Upper lobe of left lung (tissue), 6 donors: ENCODE data around the gene MEPE. TPM values are rescaled to one million over a fixed set of nuclear protein-coding genes. Genes with fewer than 3 reads are reported as not detected.

ENCODE experiments used
- ATAC-seq, 2 donors: fragments of 200-7000 bp; cut with Tn5 transposase; one replicate each; pipeline ENCODE4 v1.9.1; 2022; ENCODE audit warnings: mild to moderate bottlenecking in 2 of 2, moderate library complexity in 2 of 2; ENCODE audit not compliant: low FRiP score in 2 of 2
- DNase-seq, 2 donors: peaks; one replicate each; pipeline ENCODE4 v3.0.0-alpha.2; 2019 to 2020
- H3K27ac ChIP-seq, 4 donors: fragments of 200-600 bp; sonication (generic); one replicate each; pipeline ENCODE4 v1.5.1; 2016 to 2019
- H3K27me3 ChIP-seq, 4 donors: fragments of 200-600 bp; sonication (generic); one replicate each; pipeline ENCODE4 v1.5.1; 2017 to 2019
- H3K36me3 ChIP-seq, 4 donors: fragments of 200-600 bp; sonication (generic); one replicate each; pipeline ENCODE4 v1.5.1; 2016 to 2019
- H3K4me1 ChIP-seq, 4 donors: fragments of 200-600 bp; sonication (generic); one replicate each; pipeline ENCODE4 v1.5.1; 2018 to 2019
- H3K4me3 ChIP-seq, 4 donors: fragments of 200-600 bp; sonication (generic); one replicate each; pipeline ENCODE4 v1.5.1; 2017 to 2019; ENCODE audit warnings: mild to moderate bottlenecking in 2 of 4, moderate library complexity in 1 of 4
- H3K9me3 ChIP-seq, 4 donors: fragments of 200-600 bp; sonication (generic); one replicate each; pipeline ENCODE4 v1.5.1; 2018 to 2019
- EP300 ChIP-seq, 4 donors: sonication (generic); formaldehyde crosslinking; IDR thresholded peaks; one replicate each; pipeline ENCODE4 v1.5.1; 2017; ENCODE audit warnings: antibody characterized with exemption in 4 of 4, control low read depth in 2 of 4
- POLR2A ChIP-seq, 4 donors: fragments of 450-650 bp; IDR thresholded peaks; one replicate each; pipeline ENCODE4 v1.5.1; 2016 to 2017; ENCODE audit warnings: antibody characterized with exemption in 4 of 4, mild to moderate bottlenecking in 2 of 4
- POLR2AphosphoS5 ChIP-seq, 2 donors: sonication (generic); formaldehyde crosslinking; IDR thresholded peaks; one replicate each; pipeline ENCODE4 v1.5.1; 2017; ENCODE audit warnings: antibody characterized with exemption in 2 of 2
- WGBS, 2 donors: methylation state at CpG; one replicate each; pipeline ENCODE4 v1.1.5; 2017 to 2018; 5-methylcytosine and 5-hydroxymethylcytosine counted together
- total RNA-seq, 6 donors: library from RNA; depleted of rRNA in 4 of 6; stranded (reverse); fragments of >200 nt in 4 of 6; gene quantifications; one replicate each; pipeline versions ENCODE4 v1.1.0 to v1.2.1, GENCODE V29; 2016 to 2021
- TF ChIP-seq, protein P1 (sequence below), 6 experiments: fragments of 450-650 bp in 4 of 6; fragments of 200-600 bp in 2 of 6; sonication (generic) in 2 of 6; IDR thresholded peaks; one replicate each; pipeline ENCODE4 v1.5.1; 2016 to 2019; ENCODE audit warnings: antibody characterized with exemption in 6 of 6
- donor health status: DM: no; HTN: no; CAD: no; lungs with moderate emphysema.
- donor health status: DM: no; HTN: yes; CAD: no; lungs with severe emphysema.

MEPE gene
- total RNA-seq, 6 donors from 2014 or later = not detected

DNA sequence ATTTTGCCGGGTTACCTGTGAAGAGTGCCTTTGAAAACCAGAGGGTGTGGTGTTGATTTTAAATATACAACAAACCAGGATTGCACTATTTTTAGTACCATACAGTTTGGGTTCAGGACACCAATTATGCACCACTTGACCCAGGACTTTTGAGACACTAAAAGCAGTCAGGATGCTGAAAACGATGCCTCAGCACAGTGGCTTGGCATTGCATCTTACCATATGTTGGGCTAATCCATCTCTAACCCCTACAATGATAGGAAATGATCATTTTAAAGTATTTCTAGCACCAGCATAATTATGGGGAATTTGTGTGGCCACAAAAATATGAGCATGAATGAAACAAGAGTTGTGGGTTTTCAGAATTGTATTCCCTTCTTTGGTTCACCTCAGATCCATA lies 29.3 kb upstream of the MEPE start:
- no peaks in the 10 kb centered on the region for H3K9me3 ChIP-seq
- H3K36me3 ChIP-seq = no peaks in the 10 kb centered on the region
- H3K27me3 ChIP-seq = no peaks in the 10 kb centered on the region
- DNase-seq (no peak), ATAC-seq (no peak)
- 70 to 82% methylated on average over 2 of the region's 2 CpGs for WGBS, 2 donors
- no peak overlapping the region for H3K4me3 ChIP-seq
- no peak overlapping the region for H3K27ac ChIP-seq
- no peaks in the 10 kb centered on the region for H3K4me1 ChIP-seq
- TF ChIP-seq POLR2A (IDR thresholded peaks at IDR 0.05) = no peak
- no peak for TF ChIP-seq POLR2AphosphoS5 (IDR thresholded peaks at IDR 0.05)
- TF ChIP-seq, protein P1, sequence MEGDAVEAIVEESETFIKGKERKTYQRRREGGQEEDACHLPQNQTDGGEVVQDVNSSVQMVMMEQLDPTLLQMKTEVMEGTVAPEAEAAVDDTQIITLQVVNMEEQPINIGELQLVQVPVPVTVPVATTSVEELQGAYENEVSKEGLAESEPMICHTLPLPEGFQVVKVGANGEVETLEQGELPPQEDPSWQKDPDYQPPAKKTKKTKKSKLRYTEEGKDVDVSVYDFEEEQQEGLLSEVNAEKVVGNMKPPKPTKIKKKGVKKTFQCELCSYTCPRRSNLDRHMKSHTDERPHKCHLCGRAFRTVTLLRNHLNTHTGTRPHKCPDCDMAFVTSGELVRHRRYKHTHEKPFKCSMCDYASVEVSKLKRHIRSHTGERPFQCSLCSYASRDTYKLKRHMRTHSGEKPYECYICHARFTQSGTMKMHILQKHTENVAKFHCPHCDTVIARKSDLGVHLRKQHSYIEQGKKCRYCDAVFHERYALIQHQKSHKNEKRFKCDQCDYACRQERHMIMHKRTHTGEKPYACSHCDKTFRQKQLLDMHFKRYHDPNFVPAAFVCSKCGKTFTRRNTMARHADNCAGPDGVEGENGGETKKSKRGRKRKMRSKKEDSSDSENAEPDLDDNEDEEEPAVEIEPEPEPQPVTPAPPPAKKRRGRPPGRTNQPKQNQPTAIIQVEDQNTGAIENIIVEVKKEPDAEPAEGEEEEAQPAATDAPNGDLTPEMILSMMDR (IDR thresholded peaks at IDR 0.05) = no peak
- no peak for TF ChIP-seq EP300 (IDR thresholded peaks at IDR 0.05)

DNA sequence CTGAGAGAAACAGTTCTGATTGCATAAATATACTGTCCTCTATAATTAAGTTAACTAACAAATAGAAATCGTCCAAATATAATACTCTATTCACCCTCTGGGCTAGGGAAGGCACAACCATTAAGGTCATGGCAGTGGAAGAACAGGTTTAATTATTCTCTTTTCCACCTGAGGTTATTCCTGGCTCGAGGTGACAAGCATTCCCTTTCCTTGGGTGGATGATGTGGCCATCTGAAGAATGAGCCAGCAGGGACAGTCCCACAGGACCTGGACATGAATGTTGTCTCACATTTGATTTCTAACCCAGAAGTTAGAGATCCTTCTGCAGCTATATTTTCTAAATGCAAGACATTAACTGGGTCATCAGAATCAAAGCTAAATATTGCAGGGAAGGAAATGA lies 27.9 kb upstream of the MEPE start:
- no peaks in the 10 kb centered on the region for H3K4me1 ChIP-seq
- H3K36me3 ChIP-seq = no peaks in the 10 kb centered on the region
- no peaks in the 10 kb centered on the region for H3K9me3 ChIP-seq
- H3K4me3 ChIP-seq = no peak overlapping the region
- 50 to 62% methylated on average over 2 of the region's 2 CpGs for WGBS, 2 donors
- H3K27ac ChIP-seq = no peak overlapping the region
- TF ChIP-seq, protein P1 (IDR thresholded peaks at IDR 0.05) = no peak
- TF ChIP-seq POLR2AphosphoS5 (IDR thresholded peaks at IDR 0.05) = no peak
- no peak for TF ChIP-seq EP300 (IDR thresholded peaks at IDR 0.05)
- no peak for TF ChIP-seq POLR2A (IDR thresholded peaks at IDR 0.05)
- H3K27me3 ChIP-seq = no peaks in the 10 kb centered on the region
- no peak for ATAC-seq
- no peak for DNase-seq

DNA sequence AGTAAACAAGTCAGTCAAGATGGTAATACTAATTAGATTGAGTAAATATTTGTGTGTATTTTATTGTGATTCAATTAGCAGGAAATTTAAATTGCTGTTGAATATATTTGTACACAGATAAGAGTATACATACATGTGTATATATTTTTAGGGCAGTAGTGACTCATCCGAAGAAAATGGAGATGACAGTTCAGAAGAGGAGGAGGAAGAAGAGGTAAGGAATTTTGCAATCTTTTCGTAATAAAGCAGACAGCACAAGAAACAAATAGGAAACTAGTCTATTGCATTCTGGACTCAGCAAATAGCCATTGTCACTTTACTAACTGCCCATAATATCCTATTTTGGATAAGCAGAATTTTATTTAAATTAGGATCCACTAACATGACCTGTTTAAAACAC lies 26.8 kb upstream of the MEPE start:
- 43 to 52% methylated on average over 2 of the region's 2 CpGs for WGBS, 2 donors
- DNase-seq (no peak), ATAC-seq (no peak)
- Histone ChIP-seq H3K4me3 (no peak overlapping the region), H3K27me3 (no peaks in the 10 kb centered on the region), H3K36me3 (no peaks in the 10 kb centered on the region), H3K27ac (no peak overlapping the region), H3K4me1 (no peaks in the 10 kb centered on the region), H3K9me3 (no peaks in the 10 kb centered on the region)
- TF ChIP-seq POLR2AphosphoS5 (IDR thresholded peaks at IDR 0.05) = no peak
- TF ChIP-seq, protein P1 (IDR thresholded peaks at IDR 0.05) = no peak
- no peak for TF ChIP-seq EP300 (IDR thresholded peaks at IDR 0.05)
- TF ChIP-seq POLR2A (IDR thresholded peaks at IDR 0.05) = no peak

DNA sequence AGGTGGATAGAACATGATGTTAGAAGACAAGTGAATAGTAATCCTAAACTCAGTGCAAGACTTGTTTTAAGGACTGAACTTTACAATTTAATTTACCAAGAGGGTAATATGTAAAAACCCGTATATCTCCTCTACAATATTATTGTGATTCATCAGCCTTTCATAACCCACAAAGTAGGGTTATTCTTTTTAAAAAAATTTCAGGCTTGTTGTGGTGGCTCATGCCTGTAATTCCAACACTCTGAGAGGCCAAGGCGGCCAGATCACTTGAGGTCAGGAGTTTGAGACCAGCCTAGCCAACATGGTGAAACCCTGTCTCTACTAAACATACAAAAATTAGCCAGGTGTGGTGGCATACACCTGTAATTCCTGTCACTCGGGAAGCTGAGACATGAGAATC lies 26.2 kb upstream of the MEPE start:
- no peaks in the 10 kb centered on the region for H3K27me3 ChIP-seq
- no peaks in the 10 kb centered on the region for H3K9me3 ChIP-seq
- TF ChIP-seq EP300 (IDR thresholded peaks at IDR 0.05) (no peak), POLR2AphosphoS5 (IDR thresholded peaks at IDR 0.05) (no peak), POLR2A (IDR thresholded peaks at IDR 0.05) (no peak)
- TF ChIP-seq, protein P1 (IDR thresholded peaks at IDR 0.05) = no peak
- ATAC-seq (no peak), DNase-seq (no peak)
- H3K4me1 ChIP-seq = no peaks in the 10 kb centered on the region
- H3K4me3 ChIP-seq = no peak overlapping the region
- no peaks in the 10 kb centered on the region for H3K36me3 ChIP-seq
- 89 to 95% methylated on average over 3 of the region's 3 CpGs for WGBS, 2 donors
- H3K27ac ChIP-seq = no peak overlapping the region

DNA sequence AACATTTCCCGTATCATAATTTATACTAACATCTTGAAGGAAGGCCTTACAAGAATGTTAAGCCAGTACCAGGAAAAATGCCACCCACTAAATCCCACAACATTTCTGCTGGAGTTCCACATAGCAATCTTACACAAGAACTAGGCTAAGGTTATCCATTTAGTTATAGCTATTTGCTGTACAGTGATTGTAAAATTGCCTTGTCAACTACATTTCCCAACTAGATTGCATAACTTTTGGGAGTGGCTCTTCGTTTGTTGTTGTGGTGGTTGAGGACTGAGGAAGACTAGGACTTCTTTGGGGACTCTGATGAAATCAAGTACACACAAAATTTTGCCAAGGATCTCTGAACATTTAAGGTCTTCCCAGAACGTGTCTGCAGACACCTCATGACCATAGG lies 25.4 kb upstream of the MEPE start:
- Histone ChIP-seq H3K27ac (no peak overlapping the region), H3K9me3 (no peaks in the 10 kb centered on the region), H3K4me1 (no peaks in the 10 kb centered on the region), H3K27me3 (no peaks in the 10 kb centered on the region), H3K36me3 (no peaks in the 10 kb centered on the region), H3K4me3 (no peak overlapping the region)
- WGBS, 2 donors = 43 to 53% methylated on average over 3 of the region's 3 CpGs
- peak in 1 of 2 donors; percentile 76 for ATAC-seq
- no peak for TF ChIP-seq POLR2A (IDR thresholded peaks at IDR 0.05)
- peak in 1 of 2 donors; percentile 38 for TF ChIP-seq POLR2AphosphoS5 (IDR thresholded peaks at IDR 0.05)
- no peak for DNase-seq
